K562 (cell line): ENCODE data around the gene UBE2R2. TPM values are rescaled to one million over a fixed set of nuclear protein-coding genes. Genes with fewer than 3 reads are reported as not detected.

Source experiments
- ATAC-seq: fragments of 200-7000 bp; cut with Tn5 transposase; 3 replicates; pipeline ENCODE4 v1.9.1; 2020; ENCODE audit warnings: moderate library complexity
- BruUV-seq: library from RNA; stranded (reverse); fragments of 400-500 nt; replicated peaks from 2 replicates; lab custom pipeline; 2021; lab: Mats Ljungman, UMichigan
- CTCF ChIA-PET: fragments of 300-600 bp; formaldehyde crosslinking; extraction: SDS; loops from one replicate; lab custom pipeline; 2021; ENCODE audit warnings: low intra/inter-chr PET ratio; lab: Yijun Ruan, JAX
- POLR2A ChIA-PET: fragments of 300-600, 350-650 bp; sonication (Branson Sonifier 250); formaldehyde crosslinking; extraction: SDS; loops from one replicate; lab custom pipeline; 2021; ENCODE audit warnings: antibody characterized with exemption, inconsistent platforms; lab: Yijun Ruan, JAX
- DNase-seq, 4 experiments: peaks; one replicate each; pipeline versions ENCODE4 v3.0.0 to v3.0.0-alpha.2; 2011 to 2018; ENCODE audit warnings: low spot score in 3 of 4, mixed read lengths in 3 of 4; ENCODE audit errors: extremely low read depth in 1 of 4
- FAIRE-seq: peaks from 2 replicates; lab custom pipeline; 2011; peaks lifted over from hg19 to GRCh38; lab: Jason Lieb, UNC
- H2AFZ ChIP-seq: 2 replicates; pipeline ENCODE4 v1.6.0; 2011; ENCODE audit warnings: low read depth, low read length, control low read depth, inconsistent platforms
- H3K27ac ChIP-seq: fragments of 200-600 bp; 3 replicates; pipeline ENCODE4 v1.8.0; 2011; ENCODE audit warnings: low read depth, mild to moderate bottlenecking, control low read depth, inconsistent platforms, low read length, moderate library complexity, mixed read lengths; ENCODE audit errors: extremely low read depth
- H3K27me3 ChIP-seq, 2 experiments: fragments of 300-600 bp in 1 of 2; 2 replicates in 1 of 2; 3 replicates in 1 of 2; pipeline versions ENCODE4 v1.6.0 to v1.8.0; 2011; ENCODE audit warnings: inconsistent platforms in 2 of 2, low read length in 2 of 2, mild to moderate bottlenecking in 1 of 2, mixed read lengths in 1 of 2, moderate library complexity in 1 of 2; ENCODE audit not compliant: control insufficient read depth in 2 of 2, insufficient read depth in 2 of 2
- H3K36me3 ChIP-seq: fragments of 300-600 bp; 3 replicates; pipeline ENCODE4 v1.8.0; 2011; ENCODE audit warnings: mild to moderate bottlenecking, low read length, inconsistent platforms; ENCODE audit not compliant: control insufficient read depth, insufficient read depth
- H3K4me1 ChIP-seq, 2 experiments: fragments of 200-600 bp in 1 of 2; replicated peaks in 1 of 2; 2 replicates in 1 of 2; 3 replicates in 1 of 2; pipeline versions ENCODE4 v1.5.1 to v1.8.0; 2011; ENCODE audit warnings: inconsistent platforms in 2 of 2, low read length in 2 of 2, mild to moderate bottlenecking in 1 of 2, mixed read lengths in 1 of 2, moderate library complexity in 1 of 2; ENCODE audit not compliant: control insufficient read depth in 2 of 2, insufficient read depth in 2 of 2
- H3K4me2 ChIP-seq: 2 replicates; pipeline ENCODE4 v1.6.1; 2011; ENCODE audit warnings: low read length, control low read depth, inconsistent platforms, mixed read lengths; ENCODE audit not compliant: insufficient read depth
- H3K4me3 ChIP-seq: fragments of 200-600 bp; sonication (generic), shearing (Covaris generic); 2 replicates; pipeline ENCODE4 v1.5.1; 2016; ENCODE audit warnings: control low read depth, inconsistent platforms
- H3K79me2 ChIP-seq: fragments of 200-600 bp; 3 replicates; pipeline ENCODE4 v1.8.0; 2011; ENCODE audit warnings: low read length, inconsistent platforms; ENCODE audit not compliant: control insufficient read depth, insufficient read depth
- H3K9ac ChIP-seq, 2 experiments: 2 replicates each; pipeline versions ENCODE4 v1.6.0 to v1.6.1; 2011; ENCODE audit warnings: low read depth in 2 of 2, low read length in 2 of 2, control low read depth in 1 of 2, inconsistent platforms in 1 of 2, mild to moderate bottlenecking in 1 of 2, mixed read lengths in 1 of 2; ENCODE audit not compliant: insufficient read depth in 1 of 2
- H3K9me1 ChIP-seq: one replicate; pipeline ENCODE4 v1.6.0; 2011; ENCODE audit warnings: inconsistent platforms, mild to moderate bottlenecking, low read length, moderate library complexity; ENCODE audit not compliant: control insufficient read depth, insufficient read depth
- H3K9me3 ChIP-seq: replicated peaks from 2 replicates; pipeline ENCODE4 v1.5.1; 2011; ENCODE audit warnings: low read depth, low read length, inconsistent platforms; ENCODE audit not compliant: control insufficient read depth, insufficient read depth
- H4K20me1 ChIP-seq: replicated peaks from 2 replicates; pipeline ENCODE4 v1.6.1; 2011; ENCODE audit warnings: low read length, inconsistent platforms, mixed read lengths; ENCODE audit not compliant: control insufficient read depth, insufficient read depth
- CHD7 ChIP-seq: fragments of 200-600 bp; sonication (generic); IDR thresholded peaks from one replicate; pipeline ENCODE4 v1.6.1; 2012; ENCODE audit warnings: mild to moderate bottlenecking, low read depth, low read length, inconsistent platforms
- GATAD2A ChIP-seq: fragments of 450-650 bp; IDR thresholded peaks from 2 replicates; pipeline ENCODE4 v1.6.1; 2017
- HDAC3 ChIP-seq: fragments of 450-650 bp; IDR thresholded peaks from 2 replicates; pipeline ENCODE4 v1.6.1; 2018; ENCODE audit warnings: borderline replicate concordance, mild to moderate bottlenecking, moderate library complexity; ENCODE audit not compliant: partially characterized antibody
- IRF1 ChIP-seq: sonication (generic); formaldehyde crosslinking; IDR thresholded peaks from 2 replicates; pipeline ENCODE4 v1.8.0; 2022; ENCODE audit warnings: missing genetic modification reagents, mild to moderate bottlenecking, borderline replicate concordance
- SMC3 ChIP-seq: conservative IDR thresholded peaks from 2 replicates; pipeline ENCODE4 v1.6.1; 2011; ENCODE audit warnings: low read depth, low read length, improper control_type of control experiment; ENCODE audit not compliant: insufficient read depth
- SNIP1 ChIP-seq: fragments of 450-650 bp; IDR thresholded peaks from 2 replicates; pipeline ENCODE4 v1.7.1; 2017; ENCODE audit warnings: low read depth, mild to moderate bottlenecking
- WGBS: fragments of 100-300 bp; shearing (Covaris generic); methylation state at CpG from one replicate; pipeline ENCODE4 v1.1.6; 2016; ENCODE audit warnings: low coverage, mixed read lengths; ENCODE audit not compliant: insufficient coverage; ENCODE audit errors: missing lambda C conversion rate; 5-methylcytosine and 5-hydroxymethylcytosine counted together
- in situ Hi-C: fragments of 300-500 bp; cut with MboI; formaldehyde crosslinking; loops from 4 replicates; pipeline ENCODE4 v1.15.0; 2018; ENCODE audit warnings: inconsistent platforms, mixed read lengths
- intact Hi-C: fragments of 100-400 bp; cut with micrococcal nuclease; formaldehyde crosslinking; loops from 2 replicates; pipeline ENCODE4 v1.14.2; 2022
- polyA plus RNA-seq, 8 experiments: library from polyadenylated mRNA; depleted of rRNA in 4 of 8; stranded (reverse) in 5 of 8; unstranded in 3 of 8; fragments of >200 nt; fragmentation: Nextera tagmentation in 2 of 8; fragmentation: Illumina TruSeq in 1 of 8; extraction: Ambion mirVana in 2 of 8; extraction: Trizol in 1 of 8; gene quantifications; 2 replicates each; pipeline versions ENCODE4 v1.2.1 to v1.2.3, GENCODE V29; 2011 to 2014; ENCODE audit warnings: inconsistent platforms in 1 of 8, missing spikeins in 1 of 8
- total RNA-seq, 7 experiments: library from RNA; depleted of rRNA in 6 of 7; stranded (reverse); fragments of >200 nt in 6 of 7; fragmentation: Illumina TruSeq in 2 of 7; extraction: Trizol in 2 of 7; gene quantifications; 2 replicates each; pipeline versions ENCODE4 v1.2.1 to v1.2.3, GENCODE V29; 2011 to 2021; ENCODE audit warnings: low replicate concordance in 1 of 7

UBE2R2 gene
- total and polyA plus RNA-seq, 9 of the 15 experiments (the other 6 are each of a cell fraction or from before 2014, with no cell fraction given): 7.8 to 26.2 (median 11.8) TPM

GRCh38 chr9:33914887-33915628 lies 98.1 kb downstream of the UBE2R2 start:
- WGBS: no CpG with 5 or more reads among the region's 3 CpGs
- CTCF ChIA-PET: no interaction called here
- DNase-seq: no peak
- TF ChIP-seq SNIP1 (no peak), CHD7 (no peak), GATAD2A (no peak), HDAC3 (no peak), IRF1 (CRISPR knock-in tag) (no peak), SMC3 (no peak)

More at GRCh38 chr9:33914887-33915628, 98.1 kb downstream of the UBE2R2 start:
- no peaks in the 10 kb centered on the region for H3K9me3 ChIP-seq
- ATAC-seq: no peak
- no peaks in the 10 kb centered on the region for H3K27me3 ChIP-seq
- no peak overlapping the region for H3K4me2 ChIP-seq
- BruUV-seq: no TSS peak
- H3K79me2 ChIP-seq: no peaks in the 10 kb centered on the region
- no peak overlapping the region for H3K4me3 ChIP-seq
- no peaks in the 10 kb centered on the region for H3K4me1 ChIP-seq
- in situ Hi-C loops (no loop called here), intact Hi-C loops (loop anchor here (10.0 kb wide), 1 partner anchor 100 kb away; the partner anchor contains the start of gene UBE2R2)
- no peaks in the 10 kb centered on the region for H3K9me1 ChIP-seq
- H3K36me3 ChIP-seq: peaks cover 70% of the 10 kb centered on the region; the same call in 2 of the 3 replicates
- POLR2A ChIA-PET: interaction anchor here (1.3 kb wide), 1 partner anchor 10 kb away, joined by 3 read pairs; no protein-coding TSS in a partner anchor
- H4K20me1 ChIP-seq: no peaks in the 10 kb centered on the region; the same call in 1 of the 2 replicates
- H2AFZ ChIP-seq: no peak overlapping the region
- no peak overlapping the region for H3K9ac ChIP-seq
- FAIRE-seq: no peak
- no peak overlapping the region for H3K27ac ChIP-seq
